Natural killer cell treated with Interleukin-12 subunit alpha and Interleukin-12 subunit beta and Interleukin-15 and Interleukin-18, amount 100 ng/mL, for 72 hours (primary cell): ENCODE data around the gene ZFC3H1. TPM values are rescaled to one million over a fixed set of nuclear protein-coding genes. Genes with fewer than 3 reads are reported as not detected.
A peak's percentile ranks its signal among the peaks of the same experiment; 100 is the strongest.
"Not testable (repeated sequence)": the region's sequence is repeated elsewhere in the genome, so short reads cannot be mapped to it uniquely, and the experiment has no call there.

ENCODE experiments used
- ATAC-seq, 2 donors: fragments of 150-1000 bp; cut with Tn5 transposase in 1 of 2; sonication (Bioruptor Pico), chemical (Tn5 transposase) in 1 of 2; 2 replicates each; pipeline ENCODE4 v1.10.0; 2021
- DNase-seq: peaks from one replicate; pipeline ENCODE4 v3.0.0; 2022; ENCODE audit warnings: low spot score
- H3K27ac Mint-ChIP-seq, 2 donors: 1 replicate in 1 of 2; 2 replicates in 1 of 2; pipeline ENCODE4 v1.8.0; 2022; ENCODE audit warnings: mixed read lengths in 2 of 2, mild to moderate bottlenecking in 1 of 2, moderate library complexity in 1 of 2
- H3K27me3 Mint-ChIP-seq, 2 donors: 1 replicate in 1 of 2; 2 replicates in 1 of 2; pipeline ENCODE4 v1.8.0; 2022; ENCODE audit warnings: mixed read lengths in 2 of 2
- H3K36me3 Mint-ChIP-seq: one replicate; pipeline ENCODE4 v1.8.0; 2022; ENCODE audit warnings: mixed read lengths
- H3K4me1 Mint-ChIP-seq, 2 donors: 1 replicate in 1 of 2; 2 replicates in 1 of 2; pipeline ENCODE4 v1.8.0; 2022; ENCODE audit warnings: low read depth in 2 of 2, mixed read lengths in 2 of 2, mild to moderate bottlenecking in 1 of 2
- H3K4me3 Mint-ChIP-seq: one replicate; pipeline ENCODE4 v1.8.0; 2022; ENCODE audit warnings: mixed read lengths
- H3K9me3 Mint-ChIP-seq: 2 replicates; pipeline ENCODE4 v1.8.0; 2022; ENCODE audit warnings: mixed read lengths
- total RNA-seq, 2 donors: library from RNA; stranded (reverse); gene quantifications; one replicate each; pipeline ENCODE4 v1.2.3, GENCODE V29; 2022

The ZFC3H1 gene, protein sequence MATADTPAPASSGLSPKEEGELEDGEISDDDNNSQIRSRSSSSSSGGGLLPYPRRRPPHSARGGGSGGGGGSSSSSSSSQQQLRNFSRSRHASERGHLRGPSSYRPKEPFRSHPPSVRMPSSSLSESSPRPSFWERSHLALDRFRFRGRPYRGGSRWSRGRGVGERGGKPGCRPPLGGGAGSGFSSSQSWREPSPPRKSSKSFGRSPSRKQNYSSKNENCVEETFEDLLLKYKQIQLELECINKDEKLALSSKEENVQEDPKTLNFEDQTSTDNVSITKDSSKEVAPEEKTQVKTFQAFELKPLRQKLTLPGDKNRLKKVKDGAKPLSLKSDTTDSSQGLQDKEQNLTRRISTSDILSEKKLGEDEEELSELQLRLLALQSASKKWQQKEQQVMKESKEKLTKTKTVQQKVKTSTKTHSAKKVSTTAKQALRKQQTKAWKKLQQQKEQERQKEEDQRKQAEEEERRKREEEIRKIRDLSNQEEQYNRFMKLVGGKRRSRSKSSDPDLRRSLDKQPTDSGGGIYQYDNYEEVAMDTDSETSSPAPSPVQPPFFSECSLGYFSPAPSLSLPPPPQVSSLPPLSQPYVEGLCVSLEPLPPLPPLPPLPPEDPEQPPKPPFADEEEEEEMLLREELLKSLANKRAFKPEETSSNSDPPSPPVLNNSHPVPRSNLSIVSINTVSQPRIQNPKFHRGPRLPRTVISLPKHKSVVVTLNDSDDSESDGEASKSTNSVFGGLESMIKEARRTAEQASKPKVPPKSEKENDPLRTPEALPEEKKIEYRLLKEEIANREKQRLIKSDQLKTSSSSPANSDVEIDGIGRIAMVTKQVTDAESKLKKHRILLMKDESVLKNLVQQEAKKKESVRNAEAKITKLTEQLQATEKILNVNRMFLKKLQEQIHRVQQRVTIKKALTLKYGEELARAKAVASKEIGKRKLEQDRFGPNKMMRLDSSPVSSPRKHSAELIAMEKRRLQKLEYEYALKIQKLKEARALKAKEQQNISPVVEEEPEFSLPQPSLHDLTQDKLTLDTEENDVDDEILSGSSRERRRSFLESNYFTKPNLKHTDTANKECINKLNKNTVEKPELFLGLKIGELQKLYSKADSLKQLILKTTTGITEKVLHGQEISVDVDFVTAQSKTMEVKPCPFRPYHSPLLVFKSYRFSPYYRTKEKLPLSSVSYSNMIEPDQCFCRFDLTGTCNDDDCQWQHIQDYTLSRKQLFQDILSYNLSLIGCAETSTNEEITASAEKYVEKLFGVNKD (N-terminal part only)
- total RNA-seq: 100 to 1,000 TPM in 1 of 2 donors, 10 to 100 TPM in 1; 71.1 to 104 TPM

DNA sequence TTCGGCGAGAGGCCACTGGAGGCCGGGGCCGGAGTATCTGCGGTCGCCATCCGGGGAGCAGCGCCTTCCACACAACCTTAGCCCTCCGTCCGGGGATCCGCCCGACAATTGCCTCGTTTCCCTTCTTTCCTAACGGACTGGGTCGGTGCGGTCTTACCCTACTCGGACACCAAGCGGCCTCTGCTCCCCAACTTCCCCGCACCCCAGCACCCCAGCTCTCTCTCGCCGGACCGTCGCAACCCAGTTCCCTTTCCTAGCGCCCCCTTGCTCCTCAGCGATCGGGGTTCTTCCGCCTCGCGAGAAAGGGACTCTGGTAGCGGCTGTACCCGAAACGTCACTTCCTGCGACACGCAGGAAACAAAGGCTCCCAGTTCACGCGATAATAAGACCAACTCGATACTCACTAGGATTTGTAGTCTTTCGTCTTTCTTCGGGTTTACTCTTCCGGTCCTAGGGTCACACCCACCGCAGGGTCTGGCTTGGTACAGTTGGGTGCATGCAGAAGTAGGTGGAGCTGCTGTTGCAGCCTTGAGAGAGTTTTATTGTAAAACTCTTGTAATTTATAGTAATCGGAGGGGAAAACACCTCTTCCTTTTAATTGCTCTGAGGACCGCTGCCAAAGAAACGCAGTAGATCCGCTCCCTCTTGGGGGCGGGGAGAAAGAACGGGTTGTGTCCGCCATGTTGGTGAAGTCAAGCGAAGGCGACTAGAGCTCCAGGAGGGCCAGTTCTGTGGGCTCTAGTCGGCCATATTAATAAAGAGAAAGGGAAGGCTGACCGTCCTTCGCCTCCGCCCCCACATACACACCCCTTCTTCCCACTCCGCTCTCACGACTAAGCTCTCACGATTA, at the start of gene ZFC3H1, which contains the start of gene THAP2:
ZFC3H1 (minus strand) TSS at position 288 of the 850 bp plus-strand sequence; CDS start at position 50, 238 bp downstream.
THAP2 (plus strand) TSS at position 741 of the 850 bp plus-strand sequence. CDS start 209 bp downstream, outside the sequence.
- peaks cover 29 to 39% of the 10 kb centered on the region in 2 donors for H3K4me1 Mint-ChIP-seq
- H3K27me3 Mint-ChIP-seq: no peaks in the 10 kb centered on the region

DNA sequence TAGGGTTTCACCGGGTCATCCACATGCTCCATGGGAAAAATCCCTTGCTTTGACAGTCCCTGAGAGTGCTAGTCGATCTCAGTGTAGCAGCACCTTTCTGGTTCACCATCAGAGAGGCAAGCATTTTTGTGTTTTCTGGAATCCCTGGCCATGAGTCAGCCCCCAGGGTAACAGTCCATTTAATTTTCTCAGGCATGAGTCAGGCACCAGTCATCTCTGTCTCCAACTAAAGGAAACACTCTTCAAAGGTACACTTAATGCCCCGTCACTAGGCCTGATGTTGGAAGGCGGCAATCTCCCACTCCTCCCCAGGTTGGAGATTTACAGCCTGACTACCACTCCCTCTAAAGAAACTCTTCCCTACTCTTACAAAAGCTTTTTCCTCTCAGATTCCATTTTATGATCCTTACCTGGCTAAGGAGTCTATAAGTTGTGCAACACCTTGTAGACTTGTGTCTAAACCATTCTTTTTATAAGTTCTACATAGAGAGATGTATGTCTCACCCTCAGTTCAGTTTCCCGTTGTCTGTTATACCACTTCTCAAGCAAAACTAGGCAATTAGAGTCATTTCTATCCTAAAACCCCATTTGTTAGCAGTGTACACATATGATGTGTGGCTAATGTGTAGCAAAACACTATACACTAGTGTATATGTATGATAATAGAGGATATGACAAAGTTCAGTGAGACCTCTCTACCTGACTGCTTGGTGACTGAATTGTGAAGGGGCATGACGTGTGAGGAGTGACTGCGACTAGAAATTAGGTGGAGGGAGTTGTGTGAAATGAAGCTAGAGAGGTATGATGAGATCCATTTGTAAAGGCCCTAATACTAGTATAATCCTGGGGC, 46.9 kb upstream of the ZFC3H1 start:
- no peak for DNase-seq
- no peak for ATAC-seq
- H3K27me3 Mint-ChIP-seq: peaks cover 11 to 19% of the 10 kb centered on the region in 2 donors

More for the DNA sequence above, at the start of gene ZFC3H1, which contains the start of gene THAP2:
- ATAC-seq (peak; percentile 94 to 96), DNase-seq (peak; percentile 96)
- Mint-ChIP-seq H3K4me3 (peak within 1 kb of the TSS; percentile 98), H3K9me3 (peaks cover 4% of the 10 kb centered on the region), H3K36me3 (peaks cover 36% of the 10 kb centered on the region), H3K27ac (peak within 1 kb of the TSS; percentile 98 to 100)

DNA sequence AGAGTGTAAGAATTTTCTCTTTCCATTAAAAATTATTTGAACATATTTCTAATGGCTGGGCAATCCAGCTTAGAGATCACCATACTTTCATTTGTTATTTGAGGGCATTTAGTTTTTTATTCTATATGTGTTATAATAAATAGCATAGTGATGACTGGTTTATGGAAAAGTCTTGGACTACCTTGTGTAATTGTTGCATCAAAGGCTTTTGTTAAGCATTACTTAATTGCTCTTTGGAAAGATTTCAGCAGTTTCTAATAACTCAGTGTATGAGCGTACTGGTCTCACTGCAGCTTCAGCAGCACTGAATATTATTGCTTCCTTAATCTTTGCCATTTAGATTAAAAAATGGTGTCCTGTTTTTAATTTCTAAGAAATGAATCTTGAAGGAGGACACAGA, 45.0 kb upstream of the ZFC3H1 start:
- peaks cover 25% of the 10 kb centered on the region for H3K36me3 Mint-ChIP-seq
- no peak overlapping the region for H3K4me3 Mint-ChIP-seq
- no peak overlapping the region for H3K27ac Mint-ChIP-seq
- no peak for ATAC-seq
- no peaks in the 10 kb centered on the region for H3K4me1 Mint-ChIP-seq
- no peak for DNase-seq
- peaks cover 8 to 19% of the 10 kb centered on the region in 2 donors for H3K27me3 Mint-ChIP-seq
- peaks cover 18% of the 10 kb centered on the region for H3K9me3 Mint-ChIP-seq

More for the DNA sequence above, 46.9 kb upstream of the ZFC3H1 start:
- no peak overlapping the region for H3K4me3 Mint-ChIP-seq
- H3K4me1 Mint-ChIP-seq: no peaks in the 10 kb centered on the region
- peaks cover 32% of the 10 kb centered on the region for H3K36me3 Mint-ChIP-seq
- H3K9me3 Mint-ChIP-seq: peaks cover 22% of the 10 kb centered on the region
- no peak overlapping the region for H3K27ac Mint-ChIP-seq

DNA sequence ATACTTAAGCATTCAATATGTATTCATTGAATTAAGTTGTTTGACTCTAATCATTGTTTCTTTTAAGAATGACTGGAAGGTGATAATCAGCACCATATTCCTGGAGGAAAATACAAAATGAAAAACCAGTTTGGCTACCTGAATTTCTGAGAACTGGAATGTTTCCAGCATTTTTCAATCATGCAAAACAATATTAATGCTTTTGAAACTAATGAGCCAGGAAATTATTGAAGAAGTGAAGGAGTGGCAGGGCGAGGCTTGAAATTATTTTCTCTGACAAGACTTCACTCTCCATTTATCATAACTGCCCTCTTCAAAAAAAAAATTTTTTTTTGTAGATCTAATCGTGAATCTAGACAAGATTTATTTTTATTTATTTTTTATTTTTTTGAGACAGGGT, 41.3 kb upstream of the ZFC3H1 start:
- no peaks in the 10 kb centered on the region for H3K9me3 Mint-ChIP-seq
- no peak overlapping the region for H3K27ac Mint-ChIP-seq
- no peak for ATAC-seq
- H3K4me1 Mint-ChIP-seq: no peaks in the 10 kb centered on the region
- no peaks in the 10 kb centered on the region for H3K27me3 Mint-ChIP-seq
- peaks cover 4% of the 10 kb centered on the region for H3K36me3 Mint-ChIP-seq
- no peak overlapping the region for H3K4me3 Mint-ChIP-seq
- DNase-seq: no peak

DNA sequence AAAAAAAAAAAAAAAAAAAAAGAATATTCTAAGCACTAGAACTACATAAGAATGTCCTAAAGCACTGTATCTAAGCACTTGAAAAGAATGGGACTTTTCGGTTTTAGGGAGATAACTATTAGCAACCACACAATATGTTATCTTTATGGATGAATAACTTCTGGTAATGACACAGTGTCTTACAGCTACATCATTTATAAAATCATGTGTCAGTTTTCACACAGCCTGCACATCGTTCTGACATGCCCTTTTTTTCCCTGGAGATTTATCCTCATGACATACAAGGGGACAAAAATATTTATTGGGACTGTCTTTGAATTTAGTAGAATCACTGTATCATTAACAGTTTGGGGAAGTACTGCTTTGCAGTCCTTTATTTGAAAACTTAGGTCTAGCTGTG, 39.6 kb upstream of the ZFC3H1 start:
- Mint-ChIP-seq H3K9me3 (no peaks in the 10 kb centered on the region), H3K36me3 (peaks cover 8% of the 10 kb centered on the region), H3K4me3 (no peak overlapping the region), H3K27ac (no peak overlapping the region), H3K27me3 (no peaks in the 10 kb centered on the region), H3K4me1 (no peaks in the 10 kb centered on the region)
- ATAC-seq (no peak), DNase-seq (no peak)

DNA sequence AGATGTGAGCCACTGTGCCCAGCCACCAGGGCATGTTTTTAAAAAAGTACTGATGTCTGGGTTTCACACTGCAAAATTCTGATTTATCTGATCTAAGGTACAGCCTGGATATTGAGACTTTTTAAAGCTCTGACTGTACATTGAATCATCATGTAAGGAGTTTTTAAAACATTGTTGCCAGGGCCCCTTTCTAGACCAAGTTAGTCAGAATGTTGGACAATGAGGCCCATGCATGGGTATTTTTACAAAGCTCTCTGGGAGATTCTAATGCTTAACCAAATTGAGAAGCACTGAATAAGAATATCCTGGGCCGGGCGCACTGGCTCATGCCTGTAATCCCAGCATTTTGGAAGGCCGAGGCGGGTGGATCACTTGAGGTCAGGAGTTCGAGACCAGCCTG, 38.9 kb upstream of the ZFC3H1 start:
- no peaks in the 10 kb centered on the region for H3K4me1 Mint-ChIP-seq
- DNase-seq (no peak), ATAC-seq (no peak)
- no peak overlapping the region for H3K27ac Mint-ChIP-seq
- H3K27me3 Mint-ChIP-seq: no peaks in the 10 kb centered on the region
- H3K4me3 Mint-ChIP-seq: no peak overlapping the region
- no peaks in the 10 kb centered on the region for H3K9me3 Mint-ChIP-seq
- peaks cover 10% of the 10 kb centered on the region for H3K36me3 Mint-ChIP-seq

DNA sequence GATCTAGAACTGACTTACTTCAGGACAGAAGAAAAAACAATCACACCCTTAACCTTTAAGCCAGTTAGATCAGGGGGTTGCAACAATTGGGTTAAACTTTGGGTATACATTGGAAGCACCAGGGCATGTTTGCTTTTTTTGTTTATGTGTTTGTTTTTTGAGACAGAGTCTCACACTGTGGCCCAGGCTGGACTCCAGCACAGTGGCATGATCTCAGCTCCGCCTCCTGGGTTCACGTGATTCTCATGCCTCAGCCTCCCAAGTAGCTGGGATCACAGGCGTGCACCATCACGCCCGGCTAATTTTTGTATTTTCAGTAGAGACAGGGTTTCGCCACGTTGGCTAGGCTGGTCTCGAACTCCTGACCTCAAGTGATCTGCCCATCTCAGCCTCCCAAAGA, 38.5 kb upstream of the ZFC3H1 start:
- DNase-seq, H3K4me3 Mint-ChIP-seq, ATAC-seq, H3K27me3 Mint-ChIP-seq, H3K36me3 Mint-ChIP-seq, H3K9me3 Mint-ChIP-seq, H3K27ac Mint-ChIP-seq, H3K4me1 Mint-ChIP-seq: not testable (repeated sequence)

DNA sequence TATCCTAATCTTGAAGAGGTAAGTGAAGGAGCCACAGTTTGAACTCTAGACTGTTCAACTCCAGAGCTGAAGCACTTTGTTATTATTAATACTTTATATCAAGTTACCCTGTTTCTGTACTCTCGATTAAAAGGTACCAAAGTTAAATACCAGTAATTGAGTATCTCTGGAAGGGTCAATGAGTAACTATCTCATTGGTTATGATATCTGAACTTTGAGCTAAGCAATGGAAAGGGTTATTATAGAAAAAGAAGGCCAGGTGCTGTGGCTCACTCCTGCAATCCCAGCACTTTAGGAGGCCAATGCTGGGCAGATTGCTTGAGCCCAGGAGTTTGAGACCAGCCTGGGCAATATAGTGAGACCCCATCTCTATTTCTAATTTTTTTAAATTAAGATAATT, 32.1 kb upstream of the ZFC3H1 start:
- Mint-ChIP-seq H3K27me3 (no peaks in the 10 kb centered on the region), H3K9me3 (no peaks in the 10 kb centered on the region), H3K4me3 (no peak overlapping the region), H3K27ac (no peak overlapping the region), H3K4me1 (peaks cover 11 to 14% of the 10 kb centered on the region in 2 donors), H3K36me3 (peaks cover 10% of the 10 kb centered on the region)
- DNase-seq (no peak), ATAC-seq (no peak)

DNA sequence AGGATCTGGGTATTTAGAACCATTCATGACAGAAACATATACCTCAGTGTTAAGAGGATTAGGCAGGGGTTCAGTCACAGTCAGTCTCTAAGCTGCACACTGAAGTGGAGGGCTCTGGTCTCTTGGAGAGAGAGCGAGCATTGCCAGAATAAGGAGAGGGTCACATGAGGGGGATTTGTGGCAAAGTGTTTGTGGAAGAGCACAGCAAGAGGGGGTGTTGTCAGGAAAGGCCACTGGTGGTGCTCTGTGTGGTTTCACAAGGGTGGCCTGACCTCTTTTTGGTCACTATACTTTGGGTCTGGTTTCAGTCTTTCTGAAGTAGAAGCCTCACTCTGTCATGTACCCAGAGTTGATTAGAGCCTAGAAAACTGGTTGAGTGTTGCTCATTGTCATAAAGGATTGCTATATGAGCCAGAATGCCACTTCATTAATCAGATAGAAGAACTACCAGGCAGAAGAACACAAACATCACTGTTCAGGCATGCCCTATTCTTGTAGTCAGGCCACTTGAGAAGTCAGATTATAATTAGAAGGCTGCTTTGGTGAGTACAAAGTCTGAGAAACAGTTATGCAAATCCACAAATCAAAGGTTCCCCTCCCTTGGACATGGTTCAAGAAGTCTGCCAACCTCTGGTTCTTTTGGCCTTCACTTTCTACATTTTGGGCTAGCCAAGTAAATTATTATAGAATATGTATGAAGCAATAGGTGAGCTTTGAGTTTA, 30.6 kb upstream of the ZFC3H1 start:
- ATAC-seq: no peak
- Mint-ChIP-seq H3K27ac (peak overlapping the region; percentile 14 to 24), H3K36me3 (peaks cover 4% of the 10 kb centered on the region), H3K4me1 (peaks cover 13 to 14% of the 10 kb centered on the region in 2 donors), H3K9me3 (no peaks in the 10 kb centered on the region), H3K4me3 (no peak overlapping the region), H3K27me3 (no peaks in the 10 kb centered on the region)
- DNase-seq: no peak

DNA sequence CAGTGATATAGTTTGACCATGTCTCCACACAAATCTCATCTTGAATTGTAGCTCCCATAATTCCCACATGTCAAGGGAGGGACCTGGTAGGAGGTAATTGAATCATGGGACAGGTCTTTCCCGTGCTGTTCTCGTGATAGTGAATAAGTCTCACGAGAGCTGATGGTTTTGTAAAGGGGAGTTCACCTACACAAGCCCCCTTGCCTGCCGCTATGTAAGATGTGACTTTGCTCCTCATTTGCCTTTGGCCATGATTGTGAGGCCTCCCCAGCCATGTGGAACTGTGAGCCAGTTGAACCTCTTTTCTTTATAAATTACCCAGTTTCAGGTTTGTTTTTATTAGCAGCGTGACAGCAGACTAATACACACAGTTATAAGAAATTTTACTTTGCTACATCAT, 30.0 kb upstream of the ZFC3H1 start:
- H3K27ac Mint-ChIP-seq: peak overlapping the region; percentile 8 to 14
- not testable (repeated sequence) for H3K36me3 Mint-ChIP-seq, H3K9me3 Mint-ChIP-seq, H3K4me3 Mint-ChIP-seq, DNase-seq, ATAC-seq, H3K27me3 Mint-ChIP-seq
- H3K4me1 Mint-ChIP-seq: peaks cover 14% of the 10 kb centered on the region in 2 donors

DNA sequence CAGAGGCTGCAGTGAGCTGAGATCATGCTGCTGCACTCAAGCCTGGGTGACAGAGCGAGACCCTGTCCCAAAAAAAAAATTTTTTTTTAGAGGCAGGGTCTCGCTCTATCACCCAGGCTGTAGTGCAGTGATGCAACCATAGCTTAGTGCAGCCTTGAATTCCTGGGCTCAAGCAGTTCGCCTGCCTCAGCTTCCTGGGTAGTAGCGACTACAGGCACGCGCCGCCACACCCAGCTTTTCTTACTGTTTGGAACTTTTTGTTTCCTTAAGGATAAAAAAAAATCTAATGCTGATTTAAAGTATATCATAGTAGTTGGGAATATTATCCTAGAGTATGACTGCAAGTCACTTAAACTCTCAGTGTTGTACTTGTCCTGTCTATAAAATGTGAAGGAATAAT, 29.5 kb upstream of the ZFC3H1 start:
- no peak for ATAC-seq
- Mint-ChIP-seq H3K27ac (no peak overlapping the region), H3K27me3 (no peaks in the 10 kb centered on the region), H3K4me3 (no peak overlapping the region), H3K4me1 (peaks cover 15 to 17% of the 10 kb centered on the region in 2 donors), H3K9me3 (no peaks in the 10 kb centered on the region), H3K36me3 (peaks cover 1% of the 10 kb centered on the region)
- no peak for DNase-seq
